Heart left ventricle (tissue), 16 donors: ENCODE results near the gene PDGFD. TPM values are rescaled to one million over a fixed set of nuclear protein-coding genes. Genes with fewer than 3 reads are reported as not detected.
A peak's percentile ranks its signal among the peaks of the same experiment; 100 is the strongest.

ENCODE experiments used
- ATAC-seq, 4 donors: fragments of 200-7000 bp; cut with Tn5 transposase; one replicate each; pipeline ENCODE4 v1.9.1; 2020 to 2022; ENCODE audit warnings: moderate library complexity in 4 of 4, mild to moderate bottlenecking in 3 of 4, moderate number of reproducible peaks in 1 of 4
- DNase-seq, 5 donors: peaks; one replicate each; pipeline ENCODE4 v3.0.0-alpha.2; 2020
- H3K27ac ChIP-seq, 12 donors: fragments of 200-600 bp; sonication (generic) in 4 of 12; one replicate each; pipeline versions ENCODE4 v1.5.0 to v1.8.0; 2016 to 2022; ENCODE audit warnings: mild to moderate bottlenecking in 2 of 12
- H3K27me3 ChIP-seq, 9 donors: fragments of 200-600 bp; sonication (generic) in 2 of 9; one replicate each; pipeline versions ENCODE4 v1.5.1 to v1.8.0; 2016 to 2022; ENCODE audit warnings: mild to moderate bottlenecking in 3 of 9
- H3K36me3 ChIP-seq, 9 donors: fragments of 200-600 bp; sonication (generic) in 2 of 9; one replicate each; pipeline versions ENCODE4 v1.5.0 to v1.8.0; 2018 to 2022; ENCODE audit warnings: mild to moderate bottlenecking in 2 of 9
- H3K4me1 ChIP-seq, 12 donors: fragments of 200-600 bp; sonication (generic) in 4 of 12; one replicate each; pipeline versions ENCODE4 v1.5.0 to v1.8.0; 2016 to 2022; ENCODE audit warnings: mild to moderate bottlenecking in 3 of 12
- H3K4me3 ChIP-seq, 12 donors: fragments of 200-600 bp; sonication (generic) in 4 of 12; one replicate each; pipeline versions ENCODE4 v1.5.0 to v1.8.0; 2017 to 2022; ENCODE audit warnings: mild to moderate bottlenecking in 9 of 12, moderate library complexity in 4 of 12
- H3K9me3 ChIP-seq, 12 donors: fragments of 200-600 bp; sonication (generic) in 4 of 12; one replicate each; pipeline versions ENCODE4 v1.5.0 to v1.8.0; 2016 to 2022; ENCODE audit warnings: mild to moderate bottlenecking in 1 of 12
- POLR2A ChIP-seq, 2 donors: fragments of 450-650 bp; IDR thresholded peaks; one replicate each; pipeline ENCODE4 v1.6.1; 2017; ENCODE audit warnings: antibody characterized with exemption in 2 of 2, mild to moderate bottlenecking in 2 of 2, moderate library complexity in 2 of 2
- WGBS, 4 donors: extraction: QIAGEN DNeasy Blood & Tissue Kit in 2 of 4; methylation state at CpG; one replicate each; pipeline versions ENCODE4 v1.1.5 to v1.1.7; 2013 to 2018; 5-methylcytosine and 5-hydroxymethylcytosine counted together
- intact Hi-C, 10 donors: fragments of 100-400 bp; cut with DNase I; formaldehyde crosslinking; loops; one replicate each; pipeline versions ENCODE4 v1.11.1 to v1.14.2; 2022
- polyA plus RNA-seq, 2 donors: library from polyadenylated mRNA; stranded (reverse); fragments of 200-250 nt; gene quantifications; one replicate each; pipeline ENCODE4 v1.2.3, GENCODE V29; 2013
- total RNA-seq, 9 donors: library from RNA; depleted of rRNA in 2 of 9; stranded (reverse); fragments of >200 nt in 2 of 9; fragmentation: NEBNext Ultra II Directional in 3 of 9; extraction: Animal tissue kit (Norgen Biotek cat#: 25700) in 3 of 9; gene quantifications; one replicate each; pipeline versions ENCODE4 v1.1.0 to v1.2.4, GENCODE V29; 2016 to 2023
- TF ChIP-seq, protein P1 (sequence below), 12 donors: fragments of 200-600 bp; sonication (generic) in 4 of 12; IDR thresholded peaks; one replicate each; pipeline versions ENCODE4 v1.5.0 to v1.8.0; 2018 to 2022; ENCODE audit warnings: antibody characterized with exemption in 12 of 12, mild to moderate bottlenecking in 5 of 12
- donor health status: ischemic (EF 13 %, LVEDD 7.1; RV severe dilation, severe dysfunction).
- donor health status: healthy with polysubstance abuse.
- donor health status: DM: no; HTN: yes; CAD: no.
- donor health status: DM: no; HTN: no; CAD: no.
- donor health status: ischemic (EF 25% LVEDD 6.9; RV normal size, moderate dysfunction).
- donor health status: ischemic (EF 25% LVEDD 5.7; RV mildly dilated, moderate dysfunction).
- donor health status: healthy.
- donor health status: DM: yes; HTN: yes; CAD: no.
- donor health status: ischemic (EF 35%, LVEDD 5.7; RV mildly dilated, moderate dysfunction).
- donor health status: nonischemic (EF 11% LVEDD 7.7; RV severe dilation, severe dysfunction).
- donor health status: DM: yes; HTN: yes; CAD: no.
- donor health status: PGD.
- donor health status: ischemic (EF 29% LVEDD 5.4; RV normal size, mild dysfunction).
- donor health status: nonischemic (EF 23%, LVEDD 6.1; RV moderate dilation, normal function).

The PDGFD gene
- total and polyA plus RNA-seq, 11 donors: 3.6 to 24.6 (median 15.3) TPM

DNA sequence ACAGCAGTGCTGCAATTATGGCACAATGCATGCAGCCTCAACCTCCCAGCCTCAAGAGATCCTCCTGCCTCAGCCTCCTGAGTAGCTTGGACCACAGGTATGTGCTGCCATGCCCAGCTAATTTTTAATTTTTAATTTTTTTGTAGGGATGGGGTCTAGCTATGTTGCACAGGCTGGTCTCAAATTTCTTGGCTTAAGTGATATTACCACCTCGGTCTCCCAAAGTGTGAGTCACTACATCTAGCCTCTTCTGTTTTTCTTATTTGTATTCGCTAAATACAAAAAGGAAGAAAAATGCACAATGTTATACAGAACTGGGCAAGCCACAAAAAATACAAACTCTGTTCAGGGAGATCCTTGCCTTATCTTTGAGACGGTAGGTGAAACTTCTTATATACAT is 65.4 kb downstream of the PDGFD start:
- Histone ChIP-seq H3K27me3 (no peaks in the 10 kb centered on the region), H3K4me3 (no peak overlapping the region), H3K27ac (no peak overlapping the region), H3K4me1 (peaks cover 0 to 17% (median under 1%) of the 10 kb centered on the region in 12 donors), H3K36me3 (no peaks in the 10 kb centered on the region), H3K9me3 (peaks cover 0 to 14% (median 0%) of the 10 kb centered on the region in 12 donors)
- intact Hi-C loops: no loop called here
- no peak for DNase-seq
- 24 to 72% (median 44%) methylated on average over 3 of the region's 3 CpGs for WGBS, 4 donors
- no peak for TF ChIP-seq POLR2A (IDR thresholded peaks at IDR 0.05)
- TF ChIP-seq, protein P1, sequence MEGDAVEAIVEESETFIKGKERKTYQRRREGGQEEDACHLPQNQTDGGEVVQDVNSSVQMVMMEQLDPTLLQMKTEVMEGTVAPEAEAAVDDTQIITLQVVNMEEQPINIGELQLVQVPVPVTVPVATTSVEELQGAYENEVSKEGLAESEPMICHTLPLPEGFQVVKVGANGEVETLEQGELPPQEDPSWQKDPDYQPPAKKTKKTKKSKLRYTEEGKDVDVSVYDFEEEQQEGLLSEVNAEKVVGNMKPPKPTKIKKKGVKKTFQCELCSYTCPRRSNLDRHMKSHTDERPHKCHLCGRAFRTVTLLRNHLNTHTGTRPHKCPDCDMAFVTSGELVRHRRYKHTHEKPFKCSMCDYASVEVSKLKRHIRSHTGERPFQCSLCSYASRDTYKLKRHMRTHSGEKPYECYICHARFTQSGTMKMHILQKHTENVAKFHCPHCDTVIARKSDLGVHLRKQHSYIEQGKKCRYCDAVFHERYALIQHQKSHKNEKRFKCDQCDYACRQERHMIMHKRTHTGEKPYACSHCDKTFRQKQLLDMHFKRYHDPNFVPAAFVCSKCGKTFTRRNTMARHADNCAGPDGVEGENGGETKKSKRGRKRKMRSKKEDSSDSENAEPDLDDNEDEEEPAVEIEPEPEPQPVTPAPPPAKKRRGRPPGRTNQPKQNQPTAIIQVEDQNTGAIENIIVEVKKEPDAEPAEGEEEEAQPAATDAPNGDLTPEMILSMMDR (IDR thresholded peaks at IDR 0.05): no peak
- peak in 1 of 4 donors; percentile 29 for ATAC-seq

DNA sequence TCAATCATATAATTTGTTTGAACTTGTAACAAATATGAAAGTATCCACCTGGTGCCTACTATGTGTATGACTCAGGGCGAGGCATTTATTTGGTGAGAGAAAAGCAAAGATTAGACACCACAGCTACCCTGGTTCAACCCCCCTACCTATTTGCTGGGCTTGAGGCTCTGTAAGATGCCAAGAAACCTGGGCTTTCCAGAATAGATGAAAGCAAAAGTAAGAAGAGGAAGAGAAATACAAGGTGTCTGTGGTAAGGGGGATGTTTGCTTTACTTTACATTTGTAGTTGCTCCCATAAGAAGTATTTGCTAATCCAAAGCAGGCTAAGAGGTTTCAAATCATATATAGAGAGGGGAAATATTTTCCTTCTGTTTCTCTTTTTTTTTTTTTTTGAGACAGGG is 65.8 kb downstream of the PDGFD start:
- no peak for TF ChIP-seq POLR2A (IDR thresholded peaks at IDR 0.05)
- TF ChIP-seq, protein P1 (IDR thresholded peaks at IDR 0.05): no peak
- ATAC-seq: no peak
- no peak overlapping the region for H3K27ac ChIP-seq
- H3K9me3 ChIP-seq: peaks cover 0 to 14% (median 0%) of the 10 kb centered on the region in 12 donors
- no peak for DNase-seq
- no peaks in the 10 kb centered on the region for H3K27me3 ChIP-seq
- intact Hi-C loops: no loop called here
- H3K4me3 ChIP-seq: no peak overlapping the region
- H3K36me3 ChIP-seq: no peaks in the 10 kb centered on the region
- H3K4me1 ChIP-seq: peaks cover 0 to 19% (median under 1%) of the 10 kb centered on the region in 12 donors
- 97 to 100% (median 98%) methylated on average over 1 of the region's 1 CpG for WGBS, 4 donors

- 42 to 61% (median 56%) methylated on average over 4 of the region's 4 CpGs for WGBS, 4 donors
- DNase-seq (peak in 1 of 5 donors; percentile 32), ATAC-seq (peak; percentile 65 to 91 (median 82))
- Histone ChIP-seq H3K4me1 (peaks cover 0 to 23% (median 3%) of the 10 kb centered on the region in 12 donors), H3K4me3 (no peak overlapping the region), H3K36me3 (no peaks in the 10 kb centered on the region), H3K27me3 (no peaks in the 10 kb centered on the region), H3K27ac (no peak overlapping the region), H3K9me3 (peaks cover 0 to 7% (median 0%) of the 10 kb centered on the region in 12 donors)
- TF ChIP-seq POLR2A (IDR thresholded peaks at IDR 0.05): no peak
- TF ChIP-seq, protein P1 (IDR thresholded peaks at IDR 0.05): no peak
- intact Hi-C loops: no loop called here
Observed at GRCh38 chr11:104096900-104097299, 67.0 kb downstream of the PDGFD start.

DNA sequence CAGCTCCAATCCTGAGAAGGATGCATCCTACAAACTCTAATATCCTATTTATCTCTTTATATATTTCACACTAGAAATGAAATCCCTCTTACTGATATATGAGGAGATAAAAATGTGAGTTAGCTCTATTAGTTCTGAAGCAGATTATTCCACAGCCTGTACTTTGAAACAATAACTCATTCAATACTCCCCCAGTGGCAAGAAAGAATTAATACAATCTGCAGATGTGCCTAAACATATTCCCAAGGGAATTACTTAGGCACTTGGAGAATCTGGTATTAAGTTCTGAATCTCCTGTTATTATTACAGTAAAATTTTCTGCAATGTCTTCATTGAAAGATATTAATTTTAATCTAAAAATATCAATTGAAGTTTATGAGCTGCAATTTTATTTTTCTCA is 68.2 kb downstream of the PDGFD start:
- Histone ChIP-seq H3K9me3 (no peaks in the 10 kb centered on the region), H3K27ac (no peak overlapping the region), H3K4me1 (peaks cover 0 to 34% (median 9%) of the 10 kb centered on the region in 12 donors), H3K36me3 (no peaks in the 10 kb centered on the region), H3K4me3 (no peak overlapping the region), H3K27me3 (no peaks in the 10 kb centered on the region)
- DNase-seq (no peak), ATAC-seq (peak in 1 of 4 donors; percentile 35)
- intact Hi-C loops: no loop called here
- TF ChIP-seq, protein P1 (IDR thresholded peaks at IDR 0.05): peak in 3 of 12 donors; percentile 13 to 23 (median 13)
- no peak for TF ChIP-seq POLR2A (IDR thresholded peaks at IDR 0.05)
